KG1 (cell line): Measurements from ENCODE around the gene CUL2.
"Not testable (repeated sequence)": the region's sequence is repeated elsewhere in the genome, so short reads cannot be mapped to it uniquely, and the experiment has no call there.

ENCODE experiments used
- DNase-seq: peaks from one replicate; lab custom pipeline; 2025; lab: John Stamatoyannopoulos, UW

The CUL2 gene

DNA sequence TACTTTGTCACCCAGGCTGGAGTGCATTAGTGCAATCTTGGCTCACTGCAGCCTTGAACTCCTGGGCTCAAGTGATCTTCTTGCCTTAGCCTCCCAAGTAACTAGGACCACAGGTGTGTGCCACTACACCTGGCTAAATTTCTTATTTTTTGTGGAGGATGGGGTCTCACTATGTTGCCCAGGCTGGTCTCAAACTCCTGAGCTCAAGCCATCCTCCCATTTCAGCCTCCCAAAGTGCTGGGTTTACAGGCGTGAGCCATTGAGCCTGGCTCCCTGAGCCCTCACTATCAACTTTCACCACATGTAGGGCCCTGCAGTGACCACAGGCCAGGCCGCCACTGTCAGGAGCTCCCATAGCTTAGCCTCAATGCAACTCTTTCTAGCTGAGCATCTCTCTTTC is 110.2 kb downstream of the CUL2 start:
- no peak for DNase-seq

DNA sequence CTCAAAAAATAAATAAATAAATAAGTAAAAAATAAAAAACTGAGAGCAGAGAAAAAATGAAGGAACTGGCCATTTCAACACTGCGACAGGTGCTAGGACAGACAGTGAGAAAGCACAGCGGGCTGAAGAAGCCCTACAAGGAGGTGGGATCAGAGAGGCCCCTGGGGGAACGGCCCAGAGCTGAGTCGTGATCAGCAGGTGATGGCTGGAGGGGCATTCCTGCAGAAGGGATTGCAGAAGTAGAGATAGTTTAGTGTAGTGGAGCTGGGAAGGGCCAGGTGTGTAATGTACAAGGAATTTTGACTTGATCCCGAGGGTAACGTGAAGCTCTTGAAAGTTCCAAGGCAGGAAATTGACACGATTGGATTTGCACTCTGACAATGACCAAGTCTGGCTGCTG is 112.1 kb downstream of the CUL2 start:
- no peak for DNase-seq

GRCh38 chr10:34976380-34976910 is 113.7 kb downstream of the CUL2 start:
- not testable (repeated sequence) for DNase-seq

- not testable (repeated sequence) for DNase-seq
These were observed 115.6 kb downstream of the CUL2 start for GRCh38 chr10:34974364-34975065.

DNA sequence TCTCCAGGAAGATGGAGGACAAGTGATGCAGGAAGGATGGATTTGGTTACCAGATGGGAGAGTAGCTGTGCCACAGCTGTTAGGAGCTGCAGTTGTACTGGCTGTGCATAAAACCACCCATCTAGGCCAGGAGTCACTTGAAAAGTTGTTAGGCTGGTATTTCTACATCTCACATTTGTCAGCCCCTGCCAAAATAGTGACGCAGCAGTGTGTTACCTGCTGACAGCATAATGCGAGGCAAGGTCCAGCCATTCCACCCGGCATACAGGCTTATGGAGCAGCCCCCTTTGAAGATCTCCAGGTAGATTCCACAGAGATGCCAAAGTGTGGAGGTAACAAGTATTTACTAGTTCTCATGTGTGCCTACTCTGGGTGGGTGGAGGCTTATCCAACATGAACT is 116.4 kb downstream of the CUL2 start:
- not testable (repeated sequence) for DNase-seq

GRCh38 chr10:34973121-34973520 is 117.0 kb downstream of the CUL2 start:
- DNase-seq, result not testable (repeated sequence)

DNA sequence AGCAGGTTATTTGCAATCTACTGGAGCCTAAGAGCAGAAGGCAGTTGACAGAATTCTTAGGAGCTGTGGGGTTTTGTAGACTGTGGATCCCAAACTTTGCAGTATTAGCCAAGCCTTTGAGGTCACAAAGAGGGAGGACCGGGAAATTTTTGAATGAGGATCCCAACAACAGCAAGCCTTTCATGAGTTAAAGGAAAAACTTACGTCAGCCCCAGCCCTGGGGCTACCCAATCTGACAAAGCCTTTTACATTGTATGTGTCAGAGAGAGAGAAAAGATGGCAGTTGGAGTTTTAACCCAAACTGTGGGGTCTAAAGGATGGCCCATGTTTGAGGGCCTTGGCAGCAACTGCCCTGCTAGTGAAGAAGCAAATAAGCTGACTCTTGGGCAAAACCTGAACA is 117.5 kb downstream of the CUL2 start:
- DNase-seq, result not testable (repeated sequence)

GRCh38 chr10:34971606-34972334 is 118.4 kb downstream of the CUL2 start:
- not testable (repeated sequence) for DNase-seq

DNA sequence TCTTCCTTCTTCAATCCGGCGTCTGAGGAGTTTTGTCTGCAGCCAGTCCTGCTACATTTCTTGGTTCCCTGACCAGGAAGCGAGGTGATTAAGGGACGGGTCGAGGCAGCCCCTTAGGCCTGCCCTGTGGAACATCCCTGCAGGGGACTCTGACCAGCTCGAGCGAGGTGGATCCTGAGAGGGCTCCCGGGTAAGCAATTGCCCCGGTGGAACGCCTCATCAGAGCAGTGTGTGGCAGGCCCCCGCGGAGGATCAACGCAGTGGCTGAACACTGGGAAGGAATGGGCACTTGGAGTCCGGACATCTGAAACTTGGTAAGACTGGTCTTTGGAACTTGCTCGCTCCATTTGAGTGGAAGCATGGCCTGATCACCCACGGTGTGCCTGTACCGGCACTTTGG is 121.0 kb downstream of the CUL2 start:
- DNase-seq, result no peak

- no peak for DNase-seq
These were observed 122.7 kb downstream of the CUL2 start for GRCh38 chr10:34967335-34967880.

- no peak for DNase-seq
These were observed 123.7 kb downstream of the CUL2 start for GRCh38 chr10:34966451-34966850.

GRCh38 chr10:34966040-34966439 is 124.1 kb downstream of the CUL2 start:
- no peak for DNase-seq

DNA sequence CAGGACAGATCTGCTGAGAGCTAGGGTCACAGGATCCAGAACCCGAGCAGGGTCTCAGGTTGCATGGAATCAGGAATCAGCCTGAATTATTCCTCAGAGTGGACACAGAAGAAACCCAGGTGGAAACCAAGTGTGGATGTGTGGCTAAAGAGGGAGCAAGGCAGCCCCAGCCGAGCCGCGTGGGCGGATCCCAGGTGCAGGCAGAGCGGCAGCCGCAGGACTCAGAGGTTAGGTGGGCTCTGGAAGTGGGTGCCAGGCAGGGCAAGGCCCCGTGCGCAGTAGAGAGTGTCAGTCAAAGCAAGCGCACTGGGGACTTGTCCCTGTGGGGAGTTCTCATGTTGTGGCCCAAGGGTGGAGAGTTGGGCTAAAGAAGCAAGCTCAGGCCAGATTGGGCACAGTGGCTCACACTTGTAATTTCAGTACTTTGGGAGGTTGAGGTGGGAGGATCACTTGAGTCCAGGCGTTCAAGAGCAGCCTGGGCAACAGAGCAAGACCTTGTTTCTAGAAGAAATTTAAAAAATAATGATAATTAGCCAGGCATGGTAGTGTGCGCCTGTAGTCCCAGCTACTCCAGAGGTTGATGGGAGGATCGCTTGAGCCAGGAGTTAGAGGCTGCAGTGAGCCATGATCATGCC is 125.9 kb downstream of the CUL2 start:
- DNase-seq, result no peak

DNA sequence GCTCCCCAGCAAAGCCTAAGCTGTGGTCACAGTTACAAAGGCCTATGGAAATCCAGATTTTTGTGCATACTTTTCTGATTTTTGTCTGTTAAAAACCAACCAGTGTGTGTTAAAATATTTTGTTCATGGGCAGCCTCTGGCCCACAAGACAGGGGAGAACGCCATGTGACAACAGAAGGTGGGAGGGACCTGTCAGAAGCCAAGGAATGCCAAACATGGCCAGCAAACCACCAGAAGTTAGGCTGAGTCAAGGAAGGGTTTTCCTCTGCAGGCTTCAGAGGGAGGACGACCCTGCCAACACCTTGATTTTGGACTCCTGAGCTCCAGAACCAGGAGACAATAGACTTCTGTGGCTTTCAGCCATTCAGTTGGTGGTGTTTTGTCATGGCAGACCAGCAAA is 127.3 kb downstream of the CUL2 start:
- no peak for DNase-seq

DNA sequence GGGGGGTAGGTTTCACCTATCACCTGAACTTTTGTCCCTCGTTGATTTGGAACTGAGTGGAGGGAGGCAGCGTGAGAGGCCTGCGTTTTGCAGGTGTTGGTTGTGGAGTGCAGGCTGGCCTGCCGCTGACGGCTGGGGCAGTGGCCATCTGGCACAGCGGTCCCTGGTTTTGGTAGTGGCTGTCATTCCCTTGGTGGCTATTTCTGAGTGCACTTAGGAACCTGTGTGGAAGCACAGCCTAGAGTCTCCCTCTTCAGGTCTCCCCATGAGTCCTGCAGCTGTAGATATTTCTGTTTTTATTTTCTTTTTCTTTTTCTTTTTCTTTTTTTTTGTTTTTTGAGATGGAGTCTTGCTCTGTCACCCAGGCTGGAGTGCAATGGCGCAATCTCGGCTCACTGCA is 129.2 kb downstream of the CUL2 start:
- no peak for DNase-seq

- no peak for DNase-seq
These were observed 130.4 kb downstream of the CUL2 start for GRCh38 chr10:34959786-34960185.

DNA sequence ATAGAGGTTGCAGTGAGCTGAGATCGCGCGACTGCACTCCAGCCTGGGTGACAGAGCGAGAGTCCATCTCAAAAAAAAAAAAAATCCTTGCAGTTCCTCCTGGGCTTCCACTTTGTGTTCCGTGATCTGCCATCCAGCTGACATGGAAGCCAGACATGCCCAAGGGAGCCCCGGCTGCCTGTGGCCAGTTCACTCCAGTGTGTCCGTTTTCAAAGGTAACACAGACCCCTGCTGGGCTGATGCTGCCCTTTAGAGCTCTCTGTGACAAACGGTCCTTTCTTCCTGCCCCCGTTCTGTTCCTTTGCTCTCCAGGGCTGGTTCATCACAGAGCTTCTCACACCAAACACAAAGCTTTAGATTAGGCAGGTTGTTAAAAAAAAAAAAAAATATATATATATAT is 130.8 kb downstream of the CUL2 start:
- DNase-seq, result no peak
